CD1c-positive myeloid dendritic cell (primary cell): ENCODE results near the gene KRT25.

ENCODE experiments used
- DNase-seq: peaks from one replicate; pipeline ENCODE4 v3.0.0-alpha.2; 2016; ENCODE audit errors: extremely low spot score

Gene KRT25

GRCh38 chr17:40755231-40755630 lies at the start of gene KRT25:
Gene KRT25, minus strand, starts transcription at chr17:40755331. Its CDS starts 60 bp downstream, at chr17:40755271.
- DNase-seq, result no peak

- DNase-seq, result peak; percentile 79
Observed at GRCh38 chr17:40803617-40804082, 48.5 kb upstream of the KRT25 start.

DNA sequence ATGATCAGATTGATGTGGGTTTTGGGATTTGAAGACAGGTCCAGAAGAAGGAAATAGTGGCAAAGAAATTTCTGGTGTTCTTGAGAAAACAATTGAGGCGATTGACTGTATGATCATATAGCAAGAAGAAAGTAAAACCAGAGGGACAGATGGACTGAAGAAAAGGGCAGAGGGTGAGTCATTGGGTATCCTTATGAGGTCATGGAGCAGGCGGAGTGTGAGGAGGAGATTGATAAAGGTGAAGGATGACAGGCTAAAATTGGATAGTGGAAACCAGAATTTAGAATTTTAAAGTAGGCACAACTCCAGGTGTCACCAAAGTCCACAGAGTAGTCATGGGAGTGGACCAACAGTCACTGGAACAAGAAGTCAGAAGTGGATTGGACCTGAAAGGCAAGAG lies 46.0 kb upstream of the KRT25 start:
- DNase-seq, result no peak

GRCh38 chr17:40800381-40800780 lies 45.2 kb upstream of the KRT25 start:
- no peak for DNase-seq

GRCh38 chr17:40799859-40800258 lies 44.7 kb upstream of the KRT25 start, which contains the start of gene KRT28:
Gene KRT28, minus strand, starts transcription at chr17:40799959. Its CDS starts 66 bp downstream, at chr17:40799893.
- DNase-seq, result no peak

GRCh38 chr17:40796846-40797245 lies 41.7 kb upstream of the KRT25 start:
- no peak for DNase-seq

DNA sequence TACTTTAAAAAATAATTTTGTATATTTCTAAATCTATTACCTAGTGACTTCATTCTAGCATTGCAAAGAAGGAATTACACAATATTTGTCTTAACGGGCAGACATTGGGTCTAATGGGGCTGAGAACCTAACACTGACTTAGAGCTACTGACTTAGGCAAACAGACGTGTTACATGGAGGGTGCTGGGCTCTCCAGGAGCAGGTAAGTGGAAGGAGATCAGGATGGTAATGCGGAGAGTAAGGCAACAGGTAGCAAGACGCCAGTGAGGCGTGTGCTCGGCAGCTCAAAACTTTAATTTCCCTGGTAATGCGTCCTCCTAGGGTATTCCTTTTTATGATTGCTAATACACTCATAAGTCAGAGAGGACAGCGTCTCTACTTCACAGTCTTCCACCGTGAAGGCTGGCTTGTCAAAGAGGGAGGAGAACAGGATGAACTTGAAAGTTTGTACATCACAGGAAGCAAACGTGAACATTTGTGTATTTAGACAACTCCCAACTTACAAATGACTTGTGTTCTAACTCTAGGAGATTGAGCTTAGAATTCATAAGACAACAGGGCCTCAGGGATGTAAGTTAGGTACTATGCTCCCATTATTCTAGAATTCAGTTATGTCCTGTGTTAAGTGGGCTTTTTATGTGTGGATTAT lies 40.0 kb upstream of the KRT25 start:
- DNase-seq, result no peak

DNA sequence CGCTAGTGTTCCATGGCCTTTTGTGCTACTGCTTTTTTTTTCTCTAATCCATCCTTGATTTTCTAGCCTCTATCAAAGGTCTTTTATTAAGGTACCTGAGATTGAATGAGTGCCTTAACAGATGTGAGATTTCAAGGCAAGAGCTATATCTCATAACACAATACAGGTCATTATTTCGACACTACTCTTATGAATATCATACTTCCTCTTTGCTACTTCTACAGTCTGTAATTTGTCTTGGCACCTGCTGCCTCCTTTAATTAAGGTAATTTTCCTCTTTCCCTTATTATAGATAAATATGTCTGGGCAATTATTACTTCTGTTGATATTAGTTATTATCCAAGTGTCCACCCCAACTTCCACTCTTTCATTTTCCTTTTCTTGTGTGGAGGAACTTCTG lies 39.3 kb upstream of the KRT25 start:
- DNase-seq, result no peak

GRCh38 chr17:40793832-40794231 lies 38.7 kb upstream of the KRT25 start:
- DNase-seq, result no peak

DNA sequence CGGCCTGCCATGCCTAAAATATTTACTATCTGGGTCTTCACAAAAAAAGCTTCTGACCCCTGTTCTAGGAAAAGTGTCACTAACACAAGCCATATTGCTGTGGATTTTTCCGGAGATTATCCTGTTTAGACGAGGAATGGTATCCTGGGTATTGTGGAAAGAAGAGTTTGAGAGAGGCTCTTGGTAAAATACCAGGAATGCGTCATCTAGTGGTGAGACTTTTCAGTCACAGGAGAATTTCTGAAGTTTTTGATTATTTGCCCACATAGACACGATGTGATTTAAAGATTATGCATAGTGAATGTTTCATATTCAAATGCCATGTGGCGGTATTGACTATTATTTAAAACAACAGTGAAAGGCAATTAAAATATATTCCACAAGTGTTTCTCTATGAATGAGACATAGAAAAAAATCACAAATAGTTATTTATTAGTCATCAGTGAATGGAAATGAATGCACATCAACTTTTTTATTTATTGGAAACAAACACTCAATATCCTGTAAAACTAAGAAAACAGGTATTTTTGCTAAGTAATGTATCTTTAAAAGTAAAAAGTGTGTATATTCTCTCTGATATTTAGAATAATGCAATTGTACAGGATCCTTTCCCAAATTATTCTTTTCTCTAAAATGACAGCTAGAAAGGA lies 36.8 kb upstream of the KRT25 start:
- DNase-seq, result no peak

GRCh38 chr17:40791111-40791510 lies 36.0 kb upstream of the KRT25 start:
- DNase-seq, result no peak

GRCh38 chr17:40782450-40782849 lies 27.3 kb upstream of the KRT25 start, which contains the start of gene KRT27:
Gene KRT27, minus strand, starts transcription at chr17:40782550. Its CDS starts 57 bp downstream, at chr17:40782493.
- no peak for DNase-seq

GRCh38 chr17:40779181-40779909 lies 24.2 kb upstream of the KRT25 start:
- no peak for DNase-seq

DNA sequence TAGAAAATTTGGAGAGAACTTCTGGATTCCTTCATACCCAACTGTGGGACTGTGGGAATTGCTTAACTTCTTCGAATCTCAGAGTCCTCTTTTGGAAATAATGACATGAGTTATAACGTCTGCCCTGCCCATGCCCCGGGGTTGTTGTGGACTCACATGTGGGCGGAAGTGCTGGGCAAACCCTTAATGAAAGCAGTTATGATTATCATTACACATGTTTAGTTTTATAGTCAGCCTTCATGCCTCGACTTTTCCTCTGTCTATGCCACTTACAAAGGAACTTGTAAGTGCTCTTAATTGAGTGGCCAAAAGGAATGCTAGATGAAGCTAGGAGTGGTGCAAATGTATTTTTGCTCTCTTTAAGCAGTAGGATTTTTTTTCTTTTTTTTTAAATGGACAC lies 23.3 kb upstream of the KRT25 start:
- no peak for DNase-seq

GRCh38 chr17:40777971-40778370 lies 22.8 kb upstream of the KRT25 start:
- no peak for DNase-seq

DNA sequence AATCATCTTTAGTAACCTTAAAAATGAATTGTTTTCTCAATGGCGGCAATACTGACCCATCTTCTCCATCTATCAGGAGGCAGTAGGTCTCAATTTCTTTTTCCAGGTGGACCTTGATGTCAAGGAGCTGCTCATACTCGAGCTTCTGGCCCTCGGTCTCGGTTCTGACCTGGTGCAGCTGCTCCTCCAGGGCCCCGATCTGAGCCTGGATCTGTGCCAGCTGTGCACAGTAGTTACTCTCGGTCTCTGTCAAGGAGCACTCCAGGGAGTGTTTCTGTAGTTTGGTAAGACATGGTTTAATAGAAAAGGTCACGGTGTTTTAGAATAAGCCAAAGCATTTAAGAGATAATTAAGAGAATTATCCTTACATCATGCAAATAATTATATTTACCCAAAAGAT lies 22.3 kb upstream of the KRT25 start:
- no peak for DNase-seq

- DNase-seq, result no peak
Observed at GRCh38 chr17:40775945-40776344, 20.8 kb upstream of the KRT25 start.

GRCh38 chr17:40772101-40772500 lies 17.0 kb upstream of the KRT25 start, which contains the start of gene KRT26:
Gene KRT26, minus strand, starts transcription at chr17:40772201. Its CDS starts 88 bp downstream, at chr17:40772113.
- no peak for DNase-seq

GRCh38 chr17:40765657-40766056 lies 10.5 kb upstream of the KRT25 start:
- no peak for DNase-seq

- DNase-seq, result no peak
Observed at GRCh38 chr17:40763752-40764151, 8.6 kb upstream of the KRT25 start.

- DNase-seq, result no peak
Observed at GRCh38 chr17:40760105-40761016, 5.2 kb upstream of the KRT25 start.
